ENCODE results near the gene TCAP. TPM values are rescaled to one million over a fixed set of nuclear protein-coding genes. Genes with fewer than 3 reads are reported as not detected.

Gene TCAP
- total and polyA plus RNA-seq, 10 donors: 1.5 to 3.2 (median 2.2) TPM

DNA sequence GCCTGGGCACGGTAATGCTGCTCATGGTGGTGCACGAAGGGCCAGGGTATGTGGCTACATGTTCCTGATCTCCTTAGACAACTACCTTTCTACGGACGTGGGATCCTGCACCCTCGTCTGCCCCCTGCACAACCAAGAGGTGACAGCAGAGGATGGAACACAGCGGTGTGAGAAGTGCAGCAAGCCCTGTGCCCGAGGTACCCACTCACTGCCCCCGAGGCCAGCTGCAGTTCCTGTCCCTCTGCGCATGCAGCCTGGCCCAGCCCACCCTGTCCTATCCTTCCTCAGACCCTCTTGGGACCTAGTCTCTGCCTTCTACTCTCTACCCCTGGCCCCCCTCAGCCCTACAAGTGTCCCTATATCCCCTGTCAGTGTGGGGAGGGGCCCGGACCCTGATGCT lies 46.7 kb downstream of the TCAP start:
- peaks cover 0 to 61% (median 6%) of the 10 kb centered on the region in 6 donors for H3K36me3 ChIP-seq
- no peak for TF ChIP-seq POLR2A (IDR thresholded peaks at IDR 0.05)
- no peak for TF ChIP-seq POLR2AphosphoS5 (IDR thresholded peaks at IDR 0.05)
- TF ChIP-seq CTCF (IDR thresholded peaks at IDR 0.05 in 8 of 11, conservative IDR thresholded peaks at IDR 0.05 in 3 of 11): no peak
- peaks cover 0 to 7% (median 0%) of the 10 kb centered on the region in 6 donors for H3K4me1 ChIP-seq
- no peaks in the 10 kb centered on the region for H3K27me3 ChIP-seq (replicated peaks in 1 of 7)
- no peak overlapping the region for H3K27ac ChIP-seq
- 88 to 94% (median 91%) methylated on average over 10 of the region's 10 CpGs for WGBS, 5 donors
- intact Hi-C loops (cut with DNase I; ENCODE audit: low total_unique reads): no loop called here
- no peak for DNase-seq
- H3K4me3 ChIP-seq: no peak overlapping the region
- no peaks in the 10 kb centered on the region for H3K9me3 ChIP-seq

DNA sequence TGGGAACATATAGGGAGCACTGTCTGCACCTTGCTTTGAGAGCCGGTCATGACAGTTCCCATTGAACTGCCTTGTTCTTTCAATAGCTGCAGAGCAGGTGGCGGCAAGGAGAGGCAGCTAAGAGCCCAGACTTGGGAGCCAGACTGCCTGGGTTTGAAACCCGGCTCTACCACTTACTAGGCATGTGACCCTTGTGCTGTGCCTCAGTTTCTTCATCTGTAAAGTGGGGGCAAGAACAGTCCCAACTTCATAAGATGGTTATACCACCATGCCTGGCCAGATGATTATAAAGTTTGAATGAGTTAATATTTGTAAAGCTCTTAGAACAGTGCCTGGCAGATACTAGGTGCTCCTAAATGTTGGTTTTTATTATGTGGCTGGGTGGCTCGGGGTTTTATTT lies 49.1 kb downstream of the TCAP start:
- Histone ChIP-seq H3K27ac (no peak overlapping the region), H3K4me1 (no peaks in the 10 kb centered on the region), H3K36me3 (peaks cover 0 to 44% (median 6%) of the 10 kb centered on the region in 6 donors), H3K4me3 (no peak overlapping the region), H3K27me3 (replicated peaks in 1 of 7) (no peaks in the 10 kb centered on the region), H3K9me3 (no peaks in the 10 kb centered on the region)
- intact Hi-C loops (cut with DNase I; ENCODE audit: low total_unique reads): no loop called here
- WGBS, 5 donors: 87 to 100% (median 92%) methylated on average over 4 of the region's 4 CpGs
- no peak for DNase-seq
- no peak for TF ChIP-seq POLR2A (IDR thresholded peaks at IDR 0.05)
- no peak for TF ChIP-seq POLR2AphosphoS5 (IDR thresholded peaks at IDR 0.05)
- TF ChIP-seq CTCF (IDR thresholded peaks at IDR 0.05 in 8 of 11, conservative IDR thresholded peaks at IDR 0.05 in 3 of 11): no peak

DNA sequence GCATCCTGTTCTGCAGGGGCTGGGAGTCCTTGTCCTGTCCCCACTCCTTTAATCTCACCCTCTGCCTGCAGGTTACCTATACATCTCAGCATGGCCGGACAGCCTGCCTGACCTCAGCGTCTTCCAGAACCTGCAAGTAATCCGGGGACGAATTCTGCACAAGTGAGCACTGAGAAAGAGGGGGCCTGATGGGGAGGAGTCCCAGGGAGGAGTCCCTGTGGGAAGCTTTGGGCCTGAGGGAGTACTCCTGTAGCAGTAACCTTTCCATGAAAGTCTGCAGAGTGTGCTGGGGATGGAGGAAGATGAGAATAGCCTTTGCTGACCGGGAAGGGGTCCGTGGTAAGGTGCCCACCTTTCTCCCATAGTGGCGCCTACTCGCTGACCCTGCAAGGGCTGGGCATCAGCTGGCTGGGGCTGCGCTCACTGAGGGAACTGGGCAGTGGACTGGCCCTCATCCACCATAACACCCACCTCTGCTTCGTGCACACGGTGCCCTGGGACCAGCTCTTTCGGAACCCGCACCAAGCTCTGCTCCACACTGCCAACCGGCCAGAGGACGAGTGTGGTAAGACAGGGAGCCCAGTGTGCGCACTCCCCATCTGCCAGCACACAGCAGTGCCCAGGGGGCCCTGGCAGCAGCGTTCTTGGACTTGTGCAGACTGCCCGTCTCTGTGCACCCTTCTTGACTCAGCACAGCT lies 50.4 kb downstream of the TCAP start:
- Histone ChIP-seq H3K36me3 (peaks cover 0 to 39% (median 6%) of the 10 kb centered on the region in 6 donors), H3K27ac (no peak overlapping the region), H3K4me1 (no peaks in the 10 kb centered on the region), H3K4me3 (no peak overlapping the region), H3K27me3 (replicated peaks in 1 of 7) (no peaks in the 10 kb centered on the region), H3K9me3 (no peaks in the 10 kb centered on the region)
- intact Hi-C loops (cut with DNase I; ENCODE audit: low total_unique reads): no loop called here
- no peak for DNase-seq
- no peak for TF ChIP-seq POLR2AphosphoS5 (IDR thresholded peaks at IDR 0.05)
- no peak for TF ChIP-seq POLR2A (IDR thresholded peaks at IDR 0.05)
- no peak for TF ChIP-seq CTCF (IDR thresholded peaks at IDR 0.05 in 8 of 11, conservative IDR thresholded peaks at IDR 0.05 in 3 of 11)
- 91 to 97% (median 92%) methylated on average over 18 of the region's 18 CpGs for WGBS, 5 donors

Other genes starting within 250 kb of the TCAP start
- gene MED1, start 214.1 kb upstream of the TCAP start, total RNA-seq: 10 to 100 TPM; 29.7 to 43.9 (median 39.1) TPM
- gene MED1, start 214.1 kb upstream of the TCAP start, polyA plus RNA-seq: 10 to 100 TPM in 1 of 3 donors, 1 to 10 TPM in 2; 4.4 to 10.2 (median 4.9) TPM
- 10 to 100 TPM; 69.5 to 88.1 (median 79.1) TPM for gene CDK12, start 203.9 kb upstream of the TCAP start, total RNA-seq
- 10 to 100 TPM in 1 of 3 donors, 1 to 10 TPM in 2; 6.9 to 13.6 (median 8.6) TPM for gene CDK12, start 203.9 kb upstream of the TCAP start, polyA plus RNA-seq
- not detected for gene NEUROD2, start 57.4 kb upstream of the TCAP start, total RNA-seq
- gene NEUROD2, start 57.4 kb upstream of the TCAP start, polyA plus RNA-seq: under 1 TPM in 2 of 3 donors, not detected in 1; under 0.01 to 0.03 TPM
- not detected for gene PPP1R1B, start 38.4 kb upstream of the TCAP start, total RNA-seq
- gene PPP1R1B, start 38.4 kb upstream of the TCAP start, polyA plus RNA-seq: under 1 TPM in 2 of 3 donors, not detected in 1; 0.06 to 0.26 TPM
- gene STARD3, start 28.2 kb upstream of the TCAP start, total RNA-seq: 100 to 1,000 TPM in 3 of 7 donors, 10 to 100 TPM in 4; 73.9 to 166 (median 98.7) TPM
- gene STARD3, start 28.2 kb upstream of the TCAP start, polyA plus RNA-seq: 100 to 1,000 TPM in 2 of 3 donors, 10 to 100 TPM in 1; 59.5 to 119 (median 102) TPM
- gene PNMT, start 3.1 kb downstream of the TCAP start, total RNA-seq: 1 to 10 TPM in 1 of 7 donors, under 1 TPM in 2, not detected in 4; 0.47 to 2.4 (median 0.51) TPM
- gene PNMT, start 3.1 kb downstream of the TCAP start, polyA plus RNA-seq: under 1 TPM; 0.28 to 0.93 (median 0.80) TPM
- 10 to 100 TPM; 15.5 to 27.4 (median 20.7) TPM for gene PGAP3, start 22.7 kb downstream of the TCAP start, total RNA-seq
- gene PGAP3, start 22.7 kb downstream of the TCAP start, polyA plus RNA-seq: 10 to 100 TPM; 11.5 to 21.3 (median 18.3) TPM
- gene ERBB2, start 34.7 kb downstream of the TCAP start, total RNA-seq: 10 to 100 TPM in 5 of 7 donors, 1 to 10 TPM in 2; 8.5 to 15.9 (median 13.8) TPM
- 1 to 10 TPM; 3.4 to 6.6 (median 4.3) TPM for gene ERBB2, start 34.7 kb downstream of the TCAP start, polyA plus RNA-seq
- gene MIEN1, start 65.2 kb downstream of the TCAP start, total RNA-seq: 10 to 100 TPM; 28.0 to 58.2 (median 40.5) TPM
- 10 to 100 TPM; 60.9 to 85.2 (median 78.7) TPM for gene MIEN1, start 65.2 kb downstream of the TCAP start, polyA plus RNA-seq
- 1 to 10 TPM in 2 of 7 donors, under 1 TPM in 4, not detected in 1; 0.51 to 1.9 (median 0.66) TPM for gene GRB7, start 72.6 kb downstream of the TCAP start, total RNA-seq
- under 1 TPM; 0.04 to 0.19 (median 0.14) TPM for gene GRB7, start 72.6 kb downstream of the TCAP start, polyA plus RNA-seq
- 100 to 1,000 TPM in 1 of 7 donors, 10 to 100 TPM in 6; 79.1 to 132 (median 86.4) TPM for gene IKZF3, start 199.0 kb downstream of the TCAP start, total RNA-seq
- gene IKZF3, start 199.0 kb downstream of the TCAP start, polyA plus RNA-seq: 10 to 100 TPM; 17.5 to 33.3 (median 27.8) TPM
- gene ZPBP2, start 202.9 kb downstream of the TCAP start, total RNA-seq: under 1 TPM in 3 of 7 donors, not detected in 4; 0.16 to 0.46 (median 0.17) TPM
- under 1 TPM; 0.22 to 0.29 (median 0.24) TPM for gene ZPBP2, start 202.9 kb downstream of the TCAP start, polyA plus RNA-seq

Data from spleen (tissue), 11 donors.